ENCODE data around the gene HPD.

HPD gene

DNA sequence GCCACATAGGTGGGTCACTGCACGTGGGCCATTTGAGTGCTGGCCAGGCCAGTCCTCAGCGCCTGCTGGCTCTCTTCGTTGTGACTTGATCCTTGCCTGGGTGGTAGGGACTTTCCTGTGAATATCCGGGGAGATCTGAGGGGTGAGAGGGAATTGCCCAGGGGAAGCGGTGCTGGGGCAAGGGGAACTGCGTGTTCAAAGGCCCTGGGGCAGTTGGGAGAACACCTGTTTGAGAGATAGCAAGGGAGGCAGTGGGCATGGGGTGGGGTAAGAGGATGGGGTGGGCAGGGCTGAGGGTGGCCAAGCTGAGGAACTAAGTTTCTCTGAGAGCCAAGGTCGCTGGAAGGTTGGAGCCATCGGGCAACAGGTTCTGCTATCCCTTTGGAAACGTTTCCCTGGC lies 29.8 kb downstream of the HPD start:
- DNase-seq, result no peak

DNA sequence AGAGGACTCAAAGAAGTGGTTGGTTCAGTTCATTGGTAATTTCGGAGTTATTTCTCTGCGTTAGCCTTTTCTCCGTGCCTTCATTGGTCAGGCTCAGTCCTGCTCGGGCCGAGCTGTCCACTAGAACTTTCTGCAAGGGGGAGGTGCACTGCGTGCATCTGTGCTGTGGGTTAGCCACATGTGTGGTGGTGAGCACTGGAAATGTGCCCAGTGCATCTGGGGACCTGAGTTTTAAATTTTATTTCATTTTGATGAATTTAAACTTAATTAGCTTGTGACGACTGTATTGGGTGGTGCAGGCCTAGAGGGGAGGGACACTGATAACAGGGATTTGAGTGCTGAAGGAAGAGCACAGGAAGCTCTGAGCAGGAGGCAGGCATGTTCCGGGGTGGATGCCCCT lies 30.4 kb downstream of the HPD start:
- no peak for DNase-seq

DNA sequence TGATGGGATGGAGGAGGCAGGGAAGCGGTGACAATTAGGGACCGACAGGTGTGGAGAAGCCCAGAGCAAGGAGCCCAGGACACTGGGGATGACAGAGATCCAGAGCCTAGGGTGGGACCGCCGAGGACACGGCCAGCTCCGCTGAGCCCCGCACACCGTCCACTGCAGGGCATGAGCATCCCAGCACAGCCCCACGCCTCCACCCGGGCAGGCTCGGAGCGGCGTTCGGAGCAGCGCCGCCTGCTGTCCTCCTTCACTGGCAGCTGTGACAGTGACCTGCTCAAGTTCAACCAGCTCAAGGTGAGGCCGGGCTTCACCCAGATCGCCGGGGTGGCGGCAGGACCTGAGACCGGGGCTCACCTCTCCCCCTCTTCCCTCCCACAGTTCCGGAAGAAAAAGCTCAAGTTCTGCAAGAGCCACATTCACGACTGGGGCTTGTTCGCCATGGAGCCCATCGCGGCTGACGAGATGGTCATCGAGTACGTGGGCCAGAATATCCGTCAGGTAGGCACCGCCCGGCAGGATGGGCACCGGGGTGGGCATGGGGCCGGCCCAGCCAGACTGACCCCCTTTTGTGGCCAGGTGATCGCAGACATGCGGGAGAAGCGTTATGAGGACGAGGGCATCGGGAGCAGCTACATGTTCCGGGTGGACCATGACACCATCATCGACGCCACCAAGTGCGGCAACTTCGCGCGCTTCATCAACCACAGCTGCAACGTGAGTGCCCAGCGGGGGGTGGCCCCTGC lies 31.1 kb downstream of the HPD start:
- no peak for DNase-seq

DNA sequence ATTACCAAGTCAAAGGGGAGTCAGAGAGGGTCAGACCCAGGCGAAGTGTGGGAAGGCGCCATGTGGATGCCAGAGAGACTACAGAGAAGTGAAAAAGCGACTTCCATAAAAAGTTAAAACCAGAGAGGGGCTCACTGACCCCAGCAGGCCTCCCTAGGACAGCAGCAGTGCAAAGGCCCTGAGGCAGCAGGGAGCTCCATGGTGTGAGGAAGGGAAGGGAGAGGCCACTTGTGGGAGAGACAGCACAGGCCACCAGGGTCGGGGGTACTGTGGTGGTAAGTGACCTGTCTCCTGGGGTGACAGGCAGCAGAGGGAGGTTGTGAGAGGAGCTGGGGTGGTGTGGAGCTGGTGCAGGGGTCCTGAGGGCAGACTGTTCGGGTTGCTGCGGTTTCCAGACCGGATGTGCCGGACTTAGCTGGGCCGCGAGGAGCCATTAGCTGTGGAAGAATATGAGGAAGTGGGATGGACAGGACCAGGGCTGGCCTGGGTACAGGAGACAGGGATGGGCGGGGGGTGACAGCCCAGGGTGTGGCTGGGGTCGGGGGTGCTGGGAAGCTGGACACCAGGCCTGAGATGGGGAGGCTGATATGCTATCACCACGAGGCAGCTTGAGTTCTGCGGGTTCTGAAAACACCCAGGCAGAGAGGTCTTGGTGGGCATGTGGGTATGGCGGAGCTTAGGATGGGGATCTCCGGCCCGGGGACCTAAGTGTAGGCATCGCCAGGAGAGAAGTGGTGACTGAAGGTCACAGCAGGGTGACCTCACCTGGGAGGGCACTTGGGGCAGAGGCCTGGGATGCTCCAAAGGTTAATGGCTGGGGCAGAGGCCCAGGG lies 32.1 kb downstream of the HPD start:
- no peak for DNase-seq

DNA sequence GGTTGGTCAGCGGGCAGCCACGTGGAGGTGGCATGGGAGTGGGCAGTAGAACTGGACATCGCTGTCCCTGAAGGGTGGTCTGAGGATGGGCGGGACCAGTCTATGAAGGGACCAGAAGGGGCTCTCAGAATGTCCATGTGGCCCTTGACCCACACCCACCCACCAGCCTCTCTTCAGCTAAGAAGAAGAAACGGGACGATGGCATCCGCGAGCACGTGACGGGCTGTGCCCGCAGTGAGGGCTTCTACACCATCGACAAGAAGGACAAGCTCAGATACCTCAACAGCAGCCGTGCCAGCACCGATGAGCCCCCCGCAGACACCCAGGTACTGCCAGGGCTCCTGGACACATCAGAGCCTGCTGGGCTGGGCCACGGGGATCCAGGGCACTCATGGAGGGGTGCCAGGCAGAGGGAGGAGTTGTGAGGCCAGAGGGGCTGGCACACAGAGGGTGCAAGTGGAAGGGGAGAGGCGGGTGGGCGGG lies 33.6 kb downstream of the HPD start:
- DNase-seq, result no peak

DNA sequence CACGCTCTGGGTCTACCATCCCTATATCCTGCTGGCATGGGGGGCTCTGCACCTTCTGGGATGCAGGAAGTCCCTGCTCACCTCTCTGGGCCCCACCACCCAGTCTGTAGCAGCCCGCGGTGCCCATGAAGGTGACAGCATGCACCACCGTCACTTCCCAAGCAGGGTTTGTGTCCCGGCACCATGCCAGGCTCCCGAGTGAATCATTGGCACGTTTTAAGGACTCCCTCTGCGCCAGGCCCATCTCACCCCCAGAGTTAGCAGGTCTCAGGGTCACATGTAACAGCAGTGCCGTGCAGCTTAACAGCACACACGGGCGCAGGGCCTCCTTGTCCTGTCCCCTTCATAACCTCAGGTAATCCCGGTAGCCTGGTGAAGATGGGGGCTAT lies 34.9 kb downstream of the HPD start:
- no peak for DNase-seq

DNA sequence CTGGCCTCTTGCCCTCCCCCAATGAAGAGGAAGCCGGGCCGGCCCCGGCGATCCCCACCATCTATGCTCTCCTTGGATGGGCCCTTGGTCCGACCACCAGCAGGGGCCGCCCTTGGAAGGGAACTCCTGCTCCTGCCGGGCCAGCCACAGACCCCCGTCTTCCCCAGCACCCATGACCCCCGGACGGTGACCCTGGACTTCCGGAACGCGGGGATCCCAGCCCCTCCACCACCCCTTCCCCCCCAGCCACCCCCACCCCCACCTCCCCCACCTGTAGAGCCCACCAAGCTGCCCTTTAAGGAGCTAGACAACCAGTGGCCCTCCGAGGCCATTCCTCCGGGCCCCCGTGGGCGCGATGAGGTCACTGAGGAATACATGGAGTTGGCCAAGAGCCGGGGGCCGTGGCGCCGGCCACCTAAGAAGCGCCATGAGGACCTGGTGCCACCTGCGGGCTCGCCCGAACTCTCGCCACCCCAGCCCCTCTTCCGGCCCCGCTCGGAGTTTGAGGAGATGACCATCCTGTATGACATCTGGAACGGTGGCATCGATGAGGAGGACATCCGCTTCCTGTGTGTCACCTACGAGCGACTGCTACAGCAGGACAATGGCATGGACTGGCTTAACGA lies 35.4 kb downstream of the HPD start:
- no peak for DNase-seq

DNA sequence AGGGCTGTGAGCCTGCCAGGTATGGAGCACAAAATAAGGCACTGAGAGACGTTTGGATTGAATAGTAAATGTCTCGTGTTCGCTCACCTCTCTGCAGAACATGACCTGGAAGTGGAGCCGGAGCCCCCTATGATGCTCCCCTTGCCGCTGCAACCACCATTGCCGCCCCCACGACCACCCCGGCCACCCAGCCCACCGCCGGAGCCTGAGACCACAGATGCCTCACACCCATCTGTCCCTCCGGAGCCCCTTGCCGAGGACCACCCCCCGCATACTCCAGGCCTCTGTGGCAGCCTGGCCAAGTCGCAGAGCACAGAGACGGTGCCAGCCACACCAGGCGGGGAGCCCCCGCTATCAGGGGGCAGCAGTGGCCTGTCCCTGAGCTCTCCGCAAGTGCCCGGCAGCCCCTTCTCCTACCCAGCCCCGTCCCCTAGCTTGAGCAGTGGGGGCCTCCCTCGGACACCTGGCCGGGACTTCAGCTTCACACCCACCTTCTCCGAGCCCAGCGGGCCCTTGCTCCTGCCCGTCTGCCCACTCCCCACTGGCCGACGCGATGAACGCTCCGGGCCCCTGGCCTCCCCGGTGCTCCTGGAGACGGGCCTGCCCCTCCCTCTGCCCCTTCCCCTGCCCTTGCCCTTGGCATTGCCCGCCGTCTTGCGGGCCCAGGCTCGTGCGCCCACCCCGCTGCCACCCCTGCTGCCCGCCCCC lies 36.1 kb downstream of the HPD start:
- DNase-seq, result no peak

DNA sequence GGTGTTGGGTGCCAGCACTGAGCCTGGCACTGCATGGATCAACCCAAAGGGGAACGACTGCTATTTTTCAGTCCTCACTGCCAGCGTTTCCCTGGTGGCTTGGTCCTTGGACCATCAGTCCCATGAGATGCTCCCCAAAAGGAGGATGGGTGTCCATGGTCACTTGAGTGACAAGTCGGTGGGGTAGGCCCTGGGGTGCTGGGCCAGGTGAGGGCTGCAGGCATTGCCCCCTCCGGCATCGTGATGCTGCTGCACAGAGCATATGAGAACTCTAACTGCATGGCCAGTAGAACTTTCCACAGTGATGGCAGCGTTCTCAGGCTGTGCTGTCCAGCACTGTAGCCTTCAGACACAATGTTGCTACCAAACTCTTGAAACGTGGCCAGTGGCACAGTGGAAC lies 38.6 kb downstream of the HPD start:
- DNase-seq, result no peak

DNA sequence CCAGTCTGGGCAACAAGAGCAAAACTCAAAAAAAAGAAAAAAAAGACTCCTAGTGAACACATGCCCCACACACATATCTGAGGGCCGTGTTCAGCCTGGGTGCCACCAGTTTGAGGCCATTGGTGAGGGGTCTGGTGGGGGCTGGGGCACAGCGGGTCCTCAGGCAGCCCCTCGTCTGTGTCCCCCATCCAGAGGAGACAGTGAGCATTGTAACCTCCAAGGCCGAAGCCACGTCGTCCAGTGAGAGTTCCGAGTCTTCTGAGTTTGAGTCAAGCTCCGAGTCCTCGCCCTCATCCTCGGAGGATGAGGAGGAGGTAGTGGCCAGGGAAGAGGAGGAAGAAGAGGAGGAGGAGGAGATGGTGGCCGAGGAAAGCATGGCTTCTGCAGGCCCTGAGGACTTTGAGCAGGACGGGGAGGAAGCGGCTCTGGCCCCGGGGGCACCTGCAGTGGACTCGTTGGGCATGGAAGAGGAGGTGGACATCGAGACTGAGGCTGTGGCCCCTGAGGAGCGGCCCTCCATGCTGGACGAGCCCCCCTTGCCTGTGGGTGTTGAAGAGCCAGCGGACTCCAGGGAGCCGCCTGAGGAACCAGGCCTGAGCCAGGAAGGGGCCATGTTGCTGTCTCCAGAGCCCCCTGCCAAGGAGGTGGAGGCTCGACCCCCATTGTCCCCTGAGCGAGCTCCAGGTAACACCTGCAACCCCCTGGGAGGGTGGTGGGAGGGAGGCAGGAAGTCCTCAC lies 39.3 kb downstream of the HPD start:
- no peak for DNase-seq

DNA sequence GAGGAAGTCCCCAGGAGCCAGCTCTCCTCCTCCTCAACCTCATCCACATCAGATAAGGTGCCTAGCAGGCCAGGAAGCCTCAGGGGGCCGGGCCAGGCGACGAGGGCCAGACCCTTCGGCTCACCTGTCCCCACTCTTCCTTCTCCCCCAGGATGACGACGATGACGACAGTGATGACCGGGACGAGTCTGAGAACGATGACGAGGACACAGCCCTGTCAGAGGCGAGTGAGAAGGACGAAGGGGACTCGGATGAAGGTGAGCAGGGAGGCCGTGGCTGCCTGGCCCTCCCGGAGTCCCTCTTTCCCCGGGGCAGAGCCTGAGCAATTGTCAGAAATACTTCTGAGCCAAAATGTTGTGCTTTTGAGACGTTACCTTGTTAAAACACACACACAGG lies 41.0 kb downstream of the HPD start:
- no peak for DNase-seq

DNA sequence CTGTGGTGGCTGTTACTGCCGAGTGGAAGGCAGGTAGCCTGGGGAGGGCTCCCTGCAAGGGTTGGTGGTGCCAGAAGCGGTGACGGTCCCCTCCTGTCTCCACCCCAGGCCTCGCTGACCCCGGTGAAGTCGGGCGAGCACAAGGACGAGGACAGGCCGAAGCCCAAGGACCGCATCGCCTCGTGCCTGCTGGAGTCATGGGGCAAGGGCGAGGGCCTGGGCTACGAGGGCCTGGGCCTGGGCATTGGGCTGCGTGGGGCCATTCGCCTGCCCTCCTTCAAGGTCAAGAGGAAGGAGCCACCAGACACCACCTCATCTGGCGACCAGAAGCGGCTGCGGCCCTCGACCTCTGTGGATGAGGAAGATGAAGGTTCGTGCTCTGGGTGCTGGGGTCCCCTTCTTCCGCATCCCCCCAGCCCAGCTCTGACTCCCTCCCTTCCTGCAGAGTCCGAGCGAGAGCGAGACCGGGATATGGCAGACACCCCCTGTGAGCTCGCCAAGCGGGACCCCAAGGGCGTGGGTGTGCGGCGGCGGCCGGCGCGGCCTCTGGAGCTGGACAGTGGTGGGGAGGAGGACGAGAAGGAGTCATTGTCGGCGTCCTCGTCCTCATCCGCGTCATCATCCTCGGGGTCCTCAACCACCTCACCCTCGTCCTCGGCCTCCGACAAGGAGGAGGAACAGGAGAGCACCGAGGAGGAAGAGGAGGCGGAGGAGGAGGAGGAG lies 41.6 kb downstream of the HPD start:
- no peak for DNase-seq

DNA sequence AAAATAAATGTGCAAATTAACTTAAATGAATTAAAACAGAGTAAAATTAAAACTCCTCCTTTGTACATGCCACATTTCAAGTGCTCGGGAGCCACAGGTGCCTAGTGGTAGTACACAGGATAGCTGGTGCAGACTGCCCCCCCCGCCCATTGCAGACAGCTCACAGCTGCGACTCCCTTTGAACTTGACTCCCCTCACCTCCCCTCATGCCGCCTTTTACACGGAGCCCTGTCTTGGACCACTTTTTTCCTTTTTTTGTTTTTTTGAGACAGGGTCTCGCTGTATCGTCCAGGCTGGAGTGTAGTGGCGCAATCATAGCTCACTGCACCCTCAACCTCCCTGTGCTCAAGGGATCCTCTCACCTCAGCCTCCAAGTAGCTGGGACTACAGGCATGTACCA lies 43.4 kb downstream of the HPD start:
- no peak for DNase-seq

DNA sequence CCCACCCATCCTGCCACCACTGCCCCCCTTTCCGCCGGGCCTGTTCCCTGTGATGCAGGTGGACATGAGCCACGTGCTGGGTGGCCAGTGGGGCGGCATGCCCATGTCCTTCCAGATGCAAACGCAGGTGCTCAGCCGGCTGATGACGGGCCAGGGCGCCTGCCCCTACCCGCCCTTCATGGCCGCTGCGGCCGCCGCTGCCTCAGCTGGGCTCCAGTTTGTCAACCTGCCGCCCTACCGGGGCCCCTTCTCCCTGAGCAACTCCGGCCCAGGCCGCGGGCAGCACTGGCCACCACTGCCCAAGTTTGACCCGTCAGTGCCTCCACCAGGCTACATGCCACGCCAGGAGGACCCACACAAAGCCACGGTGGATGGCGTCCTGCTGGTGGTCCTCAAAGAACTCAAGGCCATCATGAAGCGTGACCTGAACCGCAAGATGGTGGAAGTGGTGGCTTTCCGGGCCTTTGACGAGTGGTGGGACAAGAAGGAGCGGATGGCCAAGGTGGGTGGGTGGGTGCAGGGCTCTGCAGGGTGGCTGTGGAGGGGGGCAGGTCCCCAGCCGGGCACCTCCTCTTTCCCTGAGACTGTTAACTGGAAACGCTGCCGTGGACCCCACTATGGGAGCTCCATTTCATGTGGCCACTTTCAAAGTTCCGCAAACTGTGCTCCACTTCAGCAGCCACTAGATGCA lies 44.1 kb downstream of the HPD start:
- DNase-seq, result no peak

DNA sequence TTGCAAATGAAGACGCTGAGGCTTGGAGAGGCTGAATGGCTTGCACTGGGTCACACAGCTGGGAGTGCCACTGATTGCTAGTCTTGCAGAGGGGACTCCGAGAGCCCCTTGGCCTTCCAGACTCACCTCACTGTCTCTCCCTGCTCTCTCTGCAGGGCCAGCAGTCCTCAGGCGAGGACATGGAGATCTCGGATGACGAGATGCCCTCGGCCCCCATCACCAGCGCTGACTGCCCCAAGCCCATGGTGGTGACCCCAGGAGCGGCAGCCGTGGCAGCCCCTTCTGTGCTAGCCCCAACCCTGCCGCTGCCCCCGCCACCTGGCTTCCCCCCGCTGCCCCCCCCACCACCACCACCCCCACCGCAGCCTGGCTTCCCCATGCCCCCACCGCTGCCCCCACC lies 44.7 kb downstream of the HPD start:
- no peak for DNase-seq

DNA sequence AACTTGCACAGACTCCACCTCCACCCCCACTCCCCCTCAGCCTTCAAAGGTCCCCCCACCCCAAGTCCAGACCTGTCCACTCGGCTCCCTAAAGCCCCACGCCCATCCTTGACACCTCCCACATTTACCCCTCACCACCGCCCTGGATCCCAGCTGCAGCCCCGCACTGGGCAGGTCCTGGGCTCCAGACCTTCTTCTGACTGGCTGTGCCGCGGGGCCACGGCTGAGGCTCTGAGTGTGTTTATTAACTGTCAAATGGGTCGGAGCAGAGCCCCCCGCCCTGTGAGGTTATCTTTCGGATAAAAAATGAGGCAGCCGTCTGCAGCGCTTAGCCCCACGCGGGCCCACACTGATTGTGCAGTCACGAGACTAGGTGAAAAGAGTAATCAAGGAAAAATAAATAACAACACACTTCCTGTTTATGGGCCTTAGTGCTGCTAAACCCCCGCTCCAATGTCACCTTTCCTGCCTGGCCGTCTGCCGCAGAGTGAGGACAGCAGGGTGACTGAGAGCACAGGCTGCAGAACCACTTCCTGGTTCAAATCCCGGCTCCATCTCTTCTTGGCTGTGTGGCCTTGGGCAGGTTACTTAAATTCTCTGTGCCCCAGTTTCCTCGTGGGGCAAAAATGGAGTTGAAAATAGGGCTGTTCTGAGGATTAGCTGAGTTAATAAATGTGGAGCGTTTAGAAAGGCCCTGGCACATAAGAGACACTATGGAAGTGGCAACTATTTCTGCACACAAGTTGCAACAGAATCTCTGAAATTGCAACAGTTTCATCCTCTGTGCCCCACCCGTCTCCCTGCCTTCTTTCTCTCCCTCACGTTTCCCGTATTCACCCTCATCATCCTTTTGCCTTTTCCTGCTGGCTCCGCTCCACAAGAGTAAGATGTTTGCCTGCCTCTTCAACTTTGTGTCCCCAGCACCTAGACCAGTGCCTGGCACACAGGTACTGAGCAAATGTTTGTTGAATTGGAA lies 45.5 kb downstream of the HPD start:
- no peak for DNase-seq

DNA sequence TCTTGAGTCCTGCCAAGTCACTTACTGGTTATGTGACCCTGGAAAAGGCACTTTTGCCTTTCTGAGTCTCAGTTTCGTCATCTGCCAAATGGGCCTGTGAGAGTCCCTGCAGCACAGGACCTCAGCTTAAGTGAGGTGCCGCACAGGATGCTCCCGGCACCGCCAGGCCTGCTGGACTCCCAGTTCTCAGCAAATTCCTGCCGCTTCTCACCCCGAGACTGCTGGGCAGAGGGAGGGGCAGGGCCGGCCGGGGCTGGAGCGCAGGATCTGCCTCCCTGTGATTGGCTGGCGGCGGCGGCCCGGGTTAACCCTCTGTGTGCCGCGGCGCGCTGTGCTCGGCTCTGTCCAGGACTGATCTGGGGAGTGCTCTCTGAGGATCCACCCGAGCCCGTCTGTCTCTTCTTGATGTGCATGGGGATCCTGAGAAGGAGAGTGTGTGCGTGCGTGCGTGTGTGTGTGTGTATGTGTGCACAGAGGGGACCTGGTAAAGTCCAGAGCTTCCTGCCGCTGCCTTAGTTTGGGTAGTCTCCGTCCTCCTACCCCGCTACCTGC lies 46.3 kb downstream of the HPD start:
- peak in 38 of 56 donors; percentile 15 to 64 (median 36) for DNase-seq
